A549 (cell line): Measurements from ENCODE around the gene LRCH2. TPM values are rescaled to one million over a fixed set of nuclear protein-coding genes. Genes with fewer than 3 reads are reported as not detected.
"Not testable (repeated sequence)": the region's sequence is repeated elsewhere in the genome, so short reads cannot be mapped to it uniquely, and the experiment has no call there.

Source experiments
- ATAC-seq, 2 experiments: fragments of 200-7000 bp in 1 of 2; fragments of >200 bp in 1 of 2; cut with Nextera tagmentation in 1 of 2; cut with Tn5 transposase in 1 of 2; 3 replicates each; pipeline versions ENCODE4 v1.8.0 to v1.9.1; 2018 to 2020; ENCODE audit warnings: mild to moderate bottlenecking in 1 of 2, moderate library complexity in 1 of 2
- CTCF ChIA-PET: fragments of 300-600 bp; sonication (Branson Sonifier 250); formaldehyde crosslinking; extraction: SDS; loops from one replicate; lab custom pipeline; 2021; ENCODE audit warnings: antibody characterized with exemption, inconsistent platforms; lab: Yijun Ruan, JAX
- POLR2A ChIA-PET: fragments of 350-600 bp; formaldehyde crosslinking; extraction: SDS; loops from one replicate; lab custom pipeline; 2021; ENCODE audit warnings: antibody characterized with exemption, inconsistent platforms; lab: Yijun Ruan, JAX
- DNase-seq, 2 experiments: peaks; one replicate each; pipeline versions ENCODE4 v3.0.0 to v3.0.0-alpha.2; 2011 to 2016; ENCODE audit warnings: low read depth in 1 of 2, low spot score in 1 of 2
- FAIRE-seq: peaks from 2 replicates; lab custom pipeline; 2011; peaks lifted over from hg19 to GRCh38; lab: Jason Lieb, UNC
- H3K27ac ChIP-seq, 2 experiments: fragments of >200 bp; sonication (Bioruptor Twin); formaldehyde crosslinking; 3 replicates each; pipeline ENCODE4 v1.5.1; 2016 to 2017
- H3K4me1 ChIP-seq: fragments of >200 bp; sonication (Bioruptor Twin); formaldehyde crosslinking; 3 replicates; pipeline ENCODE4 v1.6.1; 2016
- H3K4me2 ChIP-seq: fragments of >200 bp; sonication (Bioruptor Twin); formaldehyde crosslinking; 3 replicates; pipeline ENCODE4 v1.6.1; 2016
- H3K4me3 ChIP-seq: fragments of >200 bp; sonication (Bioruptor Twin); formaldehyde crosslinking; 3 replicates; pipeline ENCODE4 v1.5.1; 2016
- H3K9me3 ChIP-seq: fragments of >200 bp; sonication (Bioruptor Twin); formaldehyde crosslinking; 3 replicates; pipeline ENCODE4 v1.6.1; 2016
- CBX8 ChIP-seq: fragments of 200-600 bp; sonication (generic); IDR thresholded peaks from 2 replicates; pipeline ENCODE4 v1.6.1; 2016
- CHD4 ChIP-seq: fragments of 200-600 bp; sonication (generic); IDR thresholded peaks from 2 replicates; pipeline ENCODE4 v1.6.1; 2016; ENCODE audit warnings: antibody characterized with exemption, mild to moderate bottlenecking, borderline replicate concordance
- CTCF ChIP-seq: fragments of >200 bp; sonication (Bioruptor Twin); formaldehyde crosslinking; IDR thresholded peaks from 3 replicates; pipeline ENCODE4 v1.5.1; 2016
- EHF ChIP-seq: fragments of 250-450 bp; sonication (Bioruptor Pico); IDR thresholded peaks from 2 replicates; pipeline ENCODE4 v1.5.0; 2020; ENCODE audit warnings: mild to moderate bottlenecking
- FOXS1 ChIP-seq: fragments of 250-450 bp; sonication (Bioruptor Pico); IDR thresholded peaks from 2 replicates; pipeline ENCODE4 v1.5.0; 2020; ENCODE audit warnings: mild to moderate bottlenecking, moderate library complexity
- HDAC2 ChIP-seq: fragments of 200-600 bp; sonication (generic); IDR thresholded peaks from 2 replicates; pipeline ENCODE4 v1.6.1; 2016
- MYC ChIP-seq: IDR thresholded peaks from 2 replicates; pipeline ENCODE4 v1.6.1; 2012; ENCODE audit warnings: mild to moderate bottlenecking, inconsistent platforms, low read length, improper control_type of control experiment, borderline replicate concordance
- PBX3 ChIP-seq: IDR thresholded peaks from 2 replicates; pipeline ENCODE4 v1.6.1; 2012
- POLR2A ChIP-seq: IDR thresholded peaks from 2 replicates; pipeline ENCODE4 v1.6.1; 2012; ENCODE audit warnings: mild to moderate bottlenecking, low read length
- RAD21 ChIP-seq, 2 experiments: fragments of >200 bp in 1 of 2; sonication (Bioruptor Twin) in 1 of 2; formaldehyde crosslinking in 1 of 2; IDR thresholded peaks in 1 of 2; conservative IDR thresholded peaks in 1 of 2; 2 replicates in 1 of 2; 3 replicates in 1 of 2; pipeline ENCODE4 v1.6.1; 2012 to 2018; ENCODE audit warnings: inconsistent platforms in 1 of 2
- RARB ChIP-seq: fragments of 250-450 bp; sonication (Bioruptor Pico); IDR thresholded peaks from 2 replicates; pipeline ENCODE4 v1.8.0; 2021; ENCODE audit warnings: mild to moderate bottlenecking, moderate library complexity
- REST ChIP-seq: fragments of 200-600 bp; sonication (generic); IDR thresholded peaks from 2 replicates; pipeline ENCODE4 v1.6.1; 2016; ENCODE audit warnings: antibody characterized with exemption, mild to moderate bottlenecking, moderate library complexity
- RFX5 ChIP-seq: fragments of 450-650 bp; IDR thresholded peaks from 2 replicates; pipeline ENCODE4 v1.7.1; 2014; ENCODE audit warnings: antibody characterized with exemption, mild to moderate bottlenecking, moderate library complexity
- SMC3 ChIP-seq: fragments of >200 bp; sonication (Bioruptor Twin); formaldehyde crosslinking; IDR thresholded peaks from 3 replicates; pipeline ENCODE4 v1.6.1; 2018; ENCODE audit warnings: inconsistent platforms
- SREBF2 ChIP-seq: fragments of 450-650 bp; IDR thresholded peaks from 2 replicates; pipeline ENCODE4 v1.6.1; 2014; ENCODE audit warnings: mild to moderate bottlenecking, moderate library complexity
- TFCP2L1 ChIP-seq: fragments of 250-450 bp; sonication (Bioruptor Pico); IDR thresholded peaks from 2 replicates; pipeline ENCODE4 v1.5.0; 2021; ENCODE audit warnings: mild to moderate bottlenecking
- ZC3H11A ChIP-seq: fragments of 450-650 bp; IDR thresholded peaks from 2 replicates; pipeline ENCODE4 v1.6.1; 2014; ENCODE audit warnings: antibody characterized with exemption, mild to moderate bottlenecking
- WGBS: methylation state at CpG from one replicate; pipeline ENCODE4 v1.1.6; 2017; ENCODE audit errors: missing lambda C conversion rate; 5-methylcytosine and 5-hydroxymethylcytosine counted together
- polyA plus RNA-seq, 4 experiments: library from polyadenylated mRNA; depleted of rRNA in 3 of 4; stranded (reverse); fragments of >200 nt; fragmentation: RNase III in 1 of 4; extraction: RNeasy Plus Mini Kit Qiagen cat#74134 plus additional on column Dnase treatment in 1 of 4; gene quantifications; 2 replicates in 3 of 4; 3 replicates in 1 of 4; pipeline ENCODE4 v1.2.3, GENCODE V29; 2011 to 2017

LRCH2 gene
- polyA plus RNA-seq, 2 of the 4 experiments (the other 2 are of a cell fraction): 0.01 to 0.05 TPM

- 0% methylated on average over 1 of the region's 1 CpG for WGBS
- FAIRE-seq (peak; percentile 83), DNase-seq (peak in 1 of 2 experiments; percentile 51), ATAC-seq (peak; percentile 92 to 94)
- ChIA-PET CTCF (interaction anchor here (0.7 to 1.7 kb wide), 7 partner anchors 8 to 465 kb away, joined by 3 to 7 read pairs (median 4); no protein-coding TSS in a partner anchor), POLR2A (no interaction called here)
- Histone ChIP-seq H3K4me2 (no peak overlapping the region), H3K4me1 (no peaks in the 10 kb centered on the region), H3K27ac (no peak overlapping the region), H3K9me3 (no peaks in the 10 kb centered on the region), H3K4me3 (no peak overlapping the region)
- peak; percentile 55 for TF ChIP-seq CTCF
- TF ChIP-seq FOXS1 (CRISPR knock-in tag): no peak
- no peak for TF ChIP-seq EHF (CRISPR knock-in tag)
- no peak for TF ChIP-seq MYC
- no peak for TF ChIP-seq CBX8
- no peak for TF ChIP-seq CHD4
- TF ChIP-seq SREBF2: no peak
- peak; percentile 54 to 70; a peak in 4 of 5 replicates for TF ChIP-seq RAD21 (conservative IDR thresholded peaks at IDR 0.05 in 1 of 2, IDR thresholded peaks at IDR 0.05 in 1 of 2)
- no peak for TF ChIP-seq PBX3
- TF ChIP-seq TFCP2L1: no peak
- TF ChIP-seq SMC3: peak; percentile 50; the same call in 2 of the 3 replicates
Measured at GRCh38 chrX:115226929-115227328, 7.0 kb downstream of the LRCH2 start.

GRCh38 chrX:115217346-115217745, 16.6 kb downstream of the LRCH2 start:
- H3K4me1 ChIP-seq, H3K4me2 ChIP-seq, DNase-seq, H3K9me3 ChIP-seq, ATAC-seq, CTCF ChIA-PET, H3K27ac ChIP-seq, FAIRE-seq, H3K4me3 ChIP-seq, POLR2A ChIA-PET: not testable (repeated sequence)
- WGBS: 31% methylated on average over 4 of the region's 4 CpGs

- no peak for ATAC-seq
- no peak for FAIRE-seq
- WGBS: 27% methylated on average over 3 of the region's 3 CpGs
- no peak overlapping the region for H3K4me2 ChIP-seq
- ChIA-PET POLR2A (no interaction called here), CTCF (no interaction called here)
- H3K27ac ChIP-seq: no peak overlapping the region
- H3K4me1 ChIP-seq: no peaks in the 10 kb centered on the region
- TF ChIP-seq REST: no peak
- no peak for TF ChIP-seq CBX8
- no peak for TF ChIP-seq POLR2A
- no peak for TF ChIP-seq RFX5
- TF ChIP-seq RAD21 (conservative IDR thresholded peaks at IDR 0.05 in 1 of 2, IDR thresholded peaks at IDR 0.05 in 1 of 2): no peak
- TF ChIP-seq RARB (CRISPR knock-in tag): no peak
- TF ChIP-seq ZC3H11A: no peak
- no peak for TF ChIP-seq HDAC2
- TF ChIP-seq, all 56 proteins: peak for 0
- DNase-seq: no peak
- no peak overlapping the region for H3K4me3 ChIP-seq
- no peaks in the 10 kb centered on the region for H3K9me3 ChIP-seq
Measured at GRCh38 chrX:115214605-115215004, 19.3 kb downstream of the LRCH2 start.
